OCI-M1 (cell line): Measurements from ENCODE around the gene SCN9A.
A peak's percentile ranks its signal among the peaks of the same experiment; 100 is the strongest.

Experiments used
- DNase-seq: peaks from one replicate; lab custom pipeline; 2025; lab: John Stamatoyannopoulos, UW

SCN9A gene

DNA sequence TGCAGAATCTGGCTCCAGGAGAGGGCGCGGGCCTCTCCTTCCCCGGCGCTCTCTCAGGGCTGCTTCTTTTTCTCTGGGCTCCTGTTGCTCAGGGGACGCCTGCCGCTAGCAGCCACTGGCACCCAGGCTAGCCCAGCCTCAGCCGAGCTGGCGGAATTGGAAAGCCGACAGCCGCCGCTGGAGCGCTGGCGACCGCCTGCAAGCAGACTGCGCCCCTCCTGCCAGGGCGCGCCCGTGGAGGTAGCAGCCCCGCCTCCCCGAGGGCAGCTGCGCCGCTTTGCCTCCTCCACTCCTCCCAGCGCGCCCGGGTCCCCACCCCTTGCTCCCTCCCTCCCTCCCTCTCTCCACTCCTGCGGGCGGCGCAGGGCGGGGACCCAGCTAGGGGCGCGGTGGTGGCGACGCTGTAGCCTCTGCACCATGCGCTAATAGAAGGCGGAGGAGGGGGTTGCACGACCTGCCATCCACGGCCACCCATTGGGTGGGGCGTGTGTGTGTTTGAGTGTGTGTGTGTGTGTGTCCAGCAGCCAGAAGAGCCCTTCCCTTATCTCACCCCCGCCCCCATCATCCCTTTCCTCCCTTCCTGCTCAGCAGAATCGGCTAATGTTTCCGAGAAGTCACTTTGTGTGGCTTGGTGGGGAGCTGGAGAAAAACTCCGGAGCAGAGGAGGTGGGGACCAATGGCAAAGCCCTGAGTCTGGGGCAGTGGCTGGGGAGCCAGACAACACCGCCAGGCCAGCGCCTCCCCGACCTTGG is at the start of gene SCN9A:
SCN9A (minus strand) TSS at position 209 of the 752 bp plus-strand sequence. CDS start 64,188 bp downstream, outside the sequence.
- peak; percentile 100 for DNase-seq

- no peak for DNase-seq
Measured at GRCh38 chr2:166424841-166425240, 49.1 kb upstream of the SCN9A start.

DNA sequence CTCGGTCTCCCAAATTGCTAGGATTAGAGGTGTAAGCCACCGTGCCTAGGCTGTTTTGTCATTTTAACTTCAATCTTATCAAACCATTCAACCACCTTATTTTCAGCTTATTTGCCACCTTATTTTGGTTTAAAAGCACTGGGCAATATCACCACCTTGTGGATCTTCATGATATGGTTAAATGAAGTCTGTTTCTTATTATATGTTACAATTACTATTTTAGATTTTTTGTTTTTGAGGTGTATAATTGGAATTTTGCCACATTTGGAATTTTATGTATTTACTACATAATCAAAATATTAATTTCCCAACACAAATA is 43.8 kb upstream of the SCN9A start:
- peak; percentile 78 for DNase-seq

DNA sequence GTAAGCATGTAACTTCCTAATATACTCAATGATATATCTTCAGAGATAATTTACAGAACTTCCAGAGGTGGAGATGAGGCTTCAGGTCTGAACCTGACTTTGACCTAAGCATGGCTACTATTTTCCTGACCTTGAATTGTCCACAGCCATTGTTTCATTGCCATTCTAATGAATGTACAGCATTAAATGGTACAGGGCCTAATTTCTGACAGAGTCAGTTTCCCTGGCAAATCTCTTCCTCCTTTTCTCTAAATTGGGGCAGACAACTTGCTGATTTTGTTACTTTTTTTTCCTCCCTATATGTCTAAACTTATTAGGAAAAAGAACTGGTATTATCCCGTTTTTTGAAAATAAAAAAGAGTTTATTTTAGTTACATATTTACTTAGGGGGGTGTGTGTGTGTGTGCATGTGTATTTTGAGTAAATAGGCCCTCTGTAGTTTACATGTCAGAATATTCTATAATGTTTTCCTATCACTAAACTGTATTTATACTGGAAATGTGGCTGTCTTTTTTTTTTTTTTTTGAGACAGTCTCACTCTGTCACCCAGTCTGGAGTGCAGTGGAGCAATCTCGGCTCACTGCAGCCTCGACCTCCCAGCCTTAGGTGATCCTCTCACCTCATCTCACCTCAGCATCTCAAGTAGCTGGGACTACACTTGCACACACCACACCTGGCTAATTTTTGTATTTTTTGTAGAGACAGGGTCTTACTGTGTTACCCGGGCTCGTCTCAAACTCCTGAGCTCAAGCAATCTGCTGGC is 43.3 kb upstream of the SCN9A start:
- no peak for DNase-seq

DNA sequence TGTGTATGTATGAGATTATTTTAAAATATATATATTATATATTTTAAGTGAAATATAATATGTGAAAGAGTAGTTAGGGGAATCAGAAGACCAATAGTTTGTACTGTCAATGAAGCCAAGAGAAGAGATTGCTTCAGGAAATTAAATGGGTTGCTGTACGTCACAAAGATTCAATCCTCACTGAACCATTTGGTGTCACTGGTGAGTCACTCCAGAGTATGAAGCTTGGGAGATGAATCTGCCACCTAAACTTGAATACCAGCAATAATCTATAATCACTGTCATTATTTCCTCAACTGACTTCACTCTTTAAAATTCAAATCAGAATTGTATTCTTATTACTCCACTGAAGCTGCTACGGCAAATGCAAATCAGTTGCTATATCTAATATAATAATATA is 41.9 kb upstream of the SCN9A start:
- DNase-seq: peak; percentile 76

GRCh38 chr2:166413255-166413654 is 37.5 kb upstream of the SCN9A start:
- DNase-seq: peak; percentile 61

DNA sequence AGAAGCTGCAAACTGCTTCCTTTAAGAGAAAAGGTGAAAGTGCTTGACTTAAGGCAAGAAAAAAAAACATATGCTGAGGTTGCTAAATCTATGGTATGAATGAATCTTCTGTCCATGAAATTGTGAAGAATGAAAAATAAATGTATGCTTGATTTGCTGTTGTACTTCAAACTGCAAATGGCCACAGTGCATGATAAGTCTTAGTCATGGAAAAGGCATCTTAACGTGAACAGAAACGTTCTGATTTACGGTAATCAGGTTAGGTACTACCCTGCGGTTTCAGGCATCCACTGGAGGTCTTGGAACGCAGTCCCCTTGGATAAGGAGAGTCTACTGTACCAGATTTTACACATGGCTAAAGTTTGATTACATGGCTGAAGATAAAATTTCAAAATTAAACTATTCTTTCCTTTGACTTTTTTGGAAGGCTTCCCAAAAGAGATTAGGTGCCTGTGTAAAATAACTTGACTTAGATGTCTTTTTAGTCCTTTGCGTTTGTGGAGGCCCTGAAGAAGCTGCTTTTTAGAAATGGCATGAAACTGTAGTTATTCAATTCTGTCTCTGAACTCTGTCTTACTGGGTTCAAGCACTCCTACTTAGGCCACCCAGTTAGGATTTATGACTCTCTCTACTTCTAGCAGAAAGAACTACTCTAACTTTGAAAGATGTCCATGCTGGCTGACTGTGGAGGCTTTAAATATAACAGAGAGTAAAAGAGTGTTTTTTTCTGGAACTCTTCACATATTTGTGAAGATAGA is 35.9 kb upstream of the SCN9A start:
- no peak for DNase-seq

DNA sequence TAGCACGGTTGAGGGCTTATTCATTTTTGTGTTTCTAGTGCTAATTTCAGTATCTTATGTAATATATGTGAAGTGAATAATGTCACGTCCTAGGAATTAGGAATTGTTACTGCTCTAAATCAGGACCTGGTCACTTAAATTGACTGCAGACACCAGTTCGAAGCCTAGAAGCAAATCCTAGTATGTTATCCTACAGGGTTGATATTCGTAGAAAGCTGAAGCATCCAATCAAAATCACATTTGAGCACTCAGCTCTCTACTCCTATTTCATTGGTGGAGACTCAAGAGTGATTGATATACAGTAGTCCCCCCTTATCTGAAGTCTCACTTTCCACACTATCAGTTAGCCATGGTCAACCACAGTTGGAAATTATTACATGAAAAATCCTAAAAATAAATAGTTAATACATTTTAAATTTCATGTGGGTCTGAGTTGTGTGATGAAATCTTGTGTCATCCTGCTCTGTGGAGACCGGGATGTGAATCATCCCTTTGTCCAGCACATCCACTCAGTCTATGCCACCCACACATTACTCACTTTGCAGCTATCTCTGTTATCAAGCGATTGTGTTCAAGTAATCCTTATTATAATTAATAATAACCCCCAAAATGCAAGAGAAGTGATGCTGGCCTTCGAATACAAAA is 35.2 kb upstream of the SCN9A start:
- peak; percentile 48 for DNase-seq

GRCh38 chr2:166407746-166408145 is 32.0 kb upstream of the SCN9A start:
- peak; percentile 65 for DNase-seq

GRCh38 chr2:166406374-166406773 is 30.6 kb upstream of the SCN9A start:
- no peak for DNase-seq

DNA sequence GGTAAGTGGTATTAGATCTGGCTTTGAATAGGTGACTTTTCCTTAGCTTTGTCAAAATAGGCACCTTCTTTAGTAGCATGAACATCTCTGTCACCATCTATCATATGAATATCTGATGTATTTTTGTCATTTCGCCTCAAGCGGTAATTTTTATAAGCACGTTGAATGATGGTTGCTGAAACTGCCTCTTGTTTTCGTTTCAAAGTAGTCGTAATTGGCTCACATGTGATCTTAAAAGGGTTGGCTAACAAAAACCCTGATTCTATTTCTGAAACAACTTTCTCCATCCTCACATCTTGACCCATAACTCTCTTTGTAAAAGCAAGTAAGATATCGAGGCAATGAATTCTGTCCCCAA is 29.8 kb upstream of the SCN9A start:
- DNase-seq: no peak

GRCh38 chr2:166404831-166405568 is 29.3 kb upstream of the SCN9A start:
- no peak for DNase-seq

- no peak for DNase-seq
Measured at GRCh38 chr2:166394245-166394644, 18.5 kb upstream of the SCN9A start.

DNA sequence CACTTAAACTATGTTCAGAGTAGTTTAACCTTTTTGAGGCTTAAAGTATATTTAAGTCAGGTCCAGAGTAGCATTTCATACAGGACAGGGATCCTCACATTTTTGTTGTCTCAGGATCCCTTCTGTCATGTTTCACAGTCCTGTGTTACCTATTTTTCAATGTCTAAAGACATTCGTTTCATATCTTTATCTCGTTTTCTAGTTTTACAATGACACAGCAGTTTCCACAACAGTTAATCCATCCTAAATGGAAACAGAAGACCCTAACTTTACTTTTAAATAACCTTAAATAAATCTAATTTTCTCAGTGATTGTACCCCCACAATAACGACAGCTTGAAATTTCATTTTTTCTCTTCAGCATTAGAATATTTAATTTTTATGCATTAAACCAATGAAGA is 17.3 kb upstream of the SCN9A start:
- peak; percentile 64 for DNase-seq

DNA sequence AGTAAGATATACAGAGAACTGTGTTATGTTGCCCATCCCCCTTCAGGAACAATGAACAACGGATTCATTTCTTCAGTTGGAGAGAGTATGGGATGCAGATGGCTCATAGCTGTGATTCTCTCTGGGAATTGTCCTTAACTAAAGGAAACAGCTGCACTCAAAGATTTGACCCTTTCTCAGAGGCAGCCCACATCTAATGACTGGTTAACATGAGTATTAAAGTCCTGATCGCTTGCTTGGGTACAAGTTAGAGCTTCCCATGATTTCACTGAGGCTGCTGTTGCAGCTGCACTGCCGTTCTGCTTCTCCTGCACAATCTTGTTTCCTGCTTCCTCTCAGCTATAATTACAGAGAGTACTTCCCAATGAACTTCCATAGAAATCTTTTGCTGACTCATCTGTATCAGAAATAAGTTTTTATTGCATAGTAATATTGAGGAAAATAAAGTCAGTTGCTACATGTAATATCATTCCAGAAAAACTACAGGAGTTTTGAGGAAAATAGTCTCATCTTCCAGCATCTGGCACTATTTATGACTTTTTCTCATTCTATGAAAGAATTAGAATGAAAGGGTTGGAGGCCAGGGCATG is 12.8 kb upstream of the SCN9A start:
- DNase-seq: no peak

DNA sequence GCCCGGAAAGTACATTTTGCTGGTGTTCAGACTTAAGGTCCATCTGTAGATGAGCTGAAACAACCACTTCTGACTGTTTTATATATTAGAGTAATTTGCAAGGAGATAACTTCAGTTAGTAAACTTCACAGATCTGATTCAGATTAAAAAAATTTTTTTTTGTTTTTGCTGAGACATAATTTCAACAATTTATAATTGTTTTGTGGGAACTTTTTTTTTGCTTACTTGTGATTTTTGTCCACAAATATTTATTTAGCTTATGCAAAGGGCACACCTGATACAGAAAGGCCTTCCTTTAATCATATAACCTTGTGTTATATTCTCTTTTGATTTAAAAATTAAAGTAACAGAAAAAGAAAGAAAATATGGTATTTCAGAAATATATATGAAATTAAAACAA is 9.6 kb upstream of the SCN9A start:
- no peak for DNase-seq

GRCh38 chr2:166384774-166385173 is 9.0 kb upstream of the SCN9A start:
- peak; percentile 71 for DNase-seq

DNA sequence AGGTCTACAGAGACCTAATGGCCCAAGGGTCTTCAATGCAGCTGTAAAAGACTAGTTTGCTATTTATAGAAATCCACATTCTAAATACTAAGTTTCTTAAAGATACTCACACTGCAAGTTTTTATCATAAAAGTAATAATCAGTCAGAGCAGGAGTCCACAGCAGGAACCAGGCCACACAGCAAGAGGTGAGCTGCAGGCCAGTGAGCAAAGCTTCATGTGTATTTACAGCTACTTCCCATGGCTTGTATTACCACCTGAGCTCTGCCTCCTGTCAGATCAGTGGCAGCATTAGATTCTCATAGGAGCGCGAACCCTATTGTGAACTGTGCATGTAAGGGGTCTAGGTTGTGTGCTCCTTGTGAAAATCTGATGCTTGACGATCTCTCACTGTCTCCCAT is 6.7 kb upstream of the SCN9A start:
- no peak for DNase-seq

DNA sequence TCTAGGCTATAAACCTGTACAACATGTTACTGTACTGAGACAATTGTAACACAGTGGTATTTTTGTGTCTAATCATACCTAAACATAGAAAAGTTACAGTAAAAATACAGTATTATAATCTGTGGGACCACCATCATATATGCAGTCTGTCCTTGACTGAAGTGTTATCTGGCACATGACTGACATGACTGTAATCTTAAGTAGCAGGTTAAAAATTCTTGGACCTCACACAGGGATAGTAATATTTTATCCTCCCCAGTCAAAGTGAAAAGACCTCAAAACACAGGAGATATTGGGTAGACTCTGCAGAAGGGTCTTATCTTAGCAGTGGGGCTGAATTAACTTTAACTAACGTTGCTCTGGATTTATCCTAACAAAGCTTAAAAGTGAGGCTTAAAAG is 4.9 kb upstream of the SCN9A start:
- no peak for DNase-seq

DNA sequence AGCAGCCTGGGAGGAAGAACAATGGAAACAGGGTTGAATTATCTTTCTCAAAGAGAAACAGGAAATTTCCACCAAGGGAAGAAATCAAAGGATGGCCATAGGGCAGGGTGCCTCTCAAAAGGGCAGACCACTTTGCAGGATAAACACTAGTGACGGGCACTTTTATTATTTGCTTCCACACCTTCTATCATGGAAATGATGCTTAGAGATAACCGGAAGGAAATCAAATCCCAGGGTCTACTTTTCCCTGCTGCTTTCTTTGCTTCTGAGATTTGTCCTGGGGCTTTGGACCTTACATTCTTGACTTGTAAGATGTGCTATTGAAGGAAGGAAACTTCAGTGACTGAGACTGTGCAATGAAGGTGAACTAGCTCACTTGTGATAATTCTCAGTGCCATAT is 1.1 kb upstream of the SCN9A start:
- DNase-seq: peak; percentile 65

GRCh38 chr2:166376488-166376828 is 714 bp upstream of the SCN9A start:
- no peak for DNase-seq
